D721Med (cell line): ENCODE measurements around the gene KRT28.
A peak's percentile ranks its signal among the peaks of the same experiment; 100 is the strongest.
"Not testable (repeated sequence)": the region's sequence is repeated elsewhere in the genome, so short reads cannot be mapped to it uniquely, and the experiment has no call there.

Experiments
- DNase-seq: peaks from one replicate; pipeline ENCODE4 v3.0.0; 2011; ENCODE audit warnings: low spot score; ENCODE audit not compliant: insufficient read length
- FAIRE-seq: peaks from 2 replicates; lab custom pipeline; 2011; peaks lifted over from hg19 to GRCh38; lab: Jason Lieb, UNC
- CTCF ChIP-seq: IDR thresholded peaks from 2 replicates; pipeline ENCODE4 v1.5.1; 2012; ENCODE audit warnings: mild to moderate bottlenecking, control low read depth; ENCODE audit not compliant: insufficient read depth; ENCODE audit errors: missing control alignments

Gene KRT28

DNA sequence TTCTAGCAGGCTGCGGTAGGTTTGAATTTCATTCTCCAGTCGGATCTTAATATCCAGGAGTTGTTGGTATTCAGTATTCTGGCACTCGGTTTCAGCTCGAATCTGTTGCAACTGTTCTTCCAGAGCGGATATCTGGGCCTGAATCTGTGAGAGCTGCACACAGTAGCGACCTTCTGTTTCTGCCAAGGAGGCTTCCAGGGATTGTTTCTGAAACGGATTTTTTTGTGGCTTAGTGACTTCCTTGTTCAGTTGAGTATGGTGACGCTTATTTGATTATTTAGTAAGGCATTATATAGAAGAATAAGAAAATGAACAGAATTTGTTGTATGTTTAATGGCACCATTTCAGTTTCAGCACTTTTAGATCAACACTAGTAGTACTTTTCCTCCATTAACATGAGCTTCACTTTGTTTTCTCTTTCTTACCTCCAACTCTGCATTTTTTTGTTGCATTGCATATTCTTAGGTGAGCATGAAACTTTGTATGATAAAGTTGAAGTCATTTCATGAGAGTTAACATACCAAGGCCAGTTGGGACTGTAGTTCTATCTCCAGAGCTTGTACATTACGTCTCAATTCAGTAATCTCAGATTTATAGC is 19.9 kb upstream of the KRT28 start:
- FAIRE-seq = no peak

GRCh38 chr17:40818733-40819527 is 19.2 kb upstream of the KRT28 start:
- no peak for TF ChIP-seq CTCF
- FAIRE-seq = no peak

More for the DNA sequence above, 19.9 kb upstream of the KRT28 start:
- no peak for TF ChIP-seq CTCF
- no peak for DNase-seq

GRCh38 chr17:40818343-40818732 is 18.6 kb upstream of the KRT28 start:
- FAIRE-seq (no peak), DNase-seq (no peak)
- no peak for TF ChIP-seq CTCF

More at GRCh38 chr17:40818733-40819527, 19.2 kb upstream of the KRT28 start:
- peak; percentile 19 for DNase-seq

- no peak for DNase-seq
- no peak for TF ChIP-seq CTCF
- no peak for FAIRE-seq
These were observed 17.4 kb upstream of the KRT28 start for GRCh38 chr17:40817103-40817682.

GRCh38 chr17:40816569-40816968 is 16.8 kb upstream of the KRT28 start:
- no peak for DNase-seq
- FAIRE-seq = no peak
- no peak for TF ChIP-seq CTCF

DNA sequence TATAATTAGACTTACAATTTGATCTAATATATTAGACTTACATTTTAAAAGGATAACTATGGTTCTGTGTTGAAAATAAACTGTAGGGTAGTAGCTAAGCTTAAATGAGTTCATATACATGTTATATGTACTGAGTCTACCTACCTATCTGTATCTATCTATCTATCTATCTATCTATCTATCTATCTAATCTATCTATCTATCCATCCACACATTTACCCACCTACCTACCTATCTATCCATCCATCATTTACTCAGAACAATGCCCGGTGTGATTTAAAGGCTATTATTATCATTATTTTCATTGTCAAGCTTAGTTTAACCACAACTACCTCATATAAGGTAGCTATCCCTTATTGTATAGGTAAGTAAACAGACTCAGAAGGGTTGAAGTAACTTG is 15.6 kb upstream of the KRT28 start:
- FAIRE-seq (no peak), DNase-seq (no peak)
- no peak for TF ChIP-seq CTCF

- not testable (repeated sequence) for DNase-seq, FAIRE-seq
These were observed 14.9 kb upstream of the KRT28 start for GRCh38 chr17:40814657-40815056.
